ENCODE measurements around the gene TMEM45A.
A peak's percentile ranks its signal among the peaks of the same experiment; 100 is the strongest.

Gene TMEM45A

DNA sequence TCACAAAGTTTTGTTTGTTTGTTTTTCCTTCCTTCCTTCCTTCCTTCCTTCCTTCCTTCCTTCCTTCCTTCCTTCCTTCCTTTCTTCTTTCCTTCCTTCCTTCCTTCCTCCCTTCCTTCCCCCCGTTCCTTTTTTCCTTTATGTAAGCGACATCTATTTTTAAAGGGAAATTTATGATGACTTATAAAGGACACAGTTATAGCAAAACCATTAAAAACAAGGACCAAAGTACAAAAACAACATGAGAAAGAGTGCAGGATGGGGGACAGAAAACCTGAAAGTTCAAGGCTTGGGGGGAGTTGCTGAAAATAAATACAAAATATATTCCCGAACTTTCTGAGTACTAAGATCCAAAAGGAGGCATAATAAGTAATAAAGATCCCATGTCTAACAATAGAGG is 118.8 kb downstream of the TMEM45A start:
- TF ChIP-seq, protein P1, sequence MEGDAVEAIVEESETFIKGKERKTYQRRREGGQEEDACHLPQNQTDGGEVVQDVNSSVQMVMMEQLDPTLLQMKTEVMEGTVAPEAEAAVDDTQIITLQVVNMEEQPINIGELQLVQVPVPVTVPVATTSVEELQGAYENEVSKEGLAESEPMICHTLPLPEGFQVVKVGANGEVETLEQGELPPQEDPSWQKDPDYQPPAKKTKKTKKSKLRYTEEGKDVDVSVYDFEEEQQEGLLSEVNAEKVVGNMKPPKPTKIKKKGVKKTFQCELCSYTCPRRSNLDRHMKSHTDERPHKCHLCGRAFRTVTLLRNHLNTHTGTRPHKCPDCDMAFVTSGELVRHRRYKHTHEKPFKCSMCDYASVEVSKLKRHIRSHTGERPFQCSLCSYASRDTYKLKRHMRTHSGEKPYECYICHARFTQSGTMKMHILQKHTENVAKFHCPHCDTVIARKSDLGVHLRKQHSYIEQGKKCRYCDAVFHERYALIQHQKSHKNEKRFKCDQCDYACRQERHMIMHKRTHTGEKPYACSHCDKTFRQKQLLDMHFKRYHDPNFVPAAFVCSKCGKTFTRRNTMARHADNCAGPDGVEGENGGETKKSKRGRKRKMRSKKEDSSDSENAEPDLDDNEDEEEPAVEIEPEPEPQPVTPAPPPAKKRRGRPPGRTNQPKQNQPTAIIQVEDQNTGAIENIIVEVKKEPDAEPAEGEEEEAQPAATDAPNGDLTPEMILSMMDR (IDR thresholded peaks at IDR 0.05; ENCODE audit: low read depth, low read length) = no peak
- no peak for TF ChIP-seq EZH2phosphoT487 (IDR thresholded peaks at IDR 0.05; ENCODE audit: low read depth)
- no peaks in the 10 kb centered on the region for H3K79me2 ChIP-seq (ENCODE audit: low read length)
- H3K36me3 ChIP-seq (replicated peaks; ENCODE audit: low read depth, low read length) = no peaks in the 10 kb centered on the region
- no peaks in the 10 kb centered on the region for H4K20me1 ChIP-seq (ENCODE audit: insufficient read depth, low read length)
- H3K27me3 ChIP-seq (ENCODE audit: low read depth, low read length) = no peaks in the 10 kb centered on the region
- no peak overlapping the region for H3K27ac ChIP-seq (ENCODE audit: low read length)
- H3K4me1 ChIP-seq (ENCODE audit: low read length) = peaks cover 39% of the 10 kb centered on the region
- H3K9ac ChIP-seq (ENCODE audit: low read length) = no peak overlapping the region
- 0 out of 2 replicates have a peak overlapping the region, but pooled peaks have one; percentile 0 for H2AFZ ChIP-seq (ENCODE audit: low read depth, low read length)
- no peak overlapping the region for H3K4me2 ChIP-seq (ENCODE audit: low read length)
- no peaks in the 10 kb centered on the region for H3K9me3 ChIP-seq (ENCODE audit: insufficient read depth, low read length)
- H3K4me3 ChIP-seq (ENCODE audit: low read length) = no peak overlapping the region

DNA sequence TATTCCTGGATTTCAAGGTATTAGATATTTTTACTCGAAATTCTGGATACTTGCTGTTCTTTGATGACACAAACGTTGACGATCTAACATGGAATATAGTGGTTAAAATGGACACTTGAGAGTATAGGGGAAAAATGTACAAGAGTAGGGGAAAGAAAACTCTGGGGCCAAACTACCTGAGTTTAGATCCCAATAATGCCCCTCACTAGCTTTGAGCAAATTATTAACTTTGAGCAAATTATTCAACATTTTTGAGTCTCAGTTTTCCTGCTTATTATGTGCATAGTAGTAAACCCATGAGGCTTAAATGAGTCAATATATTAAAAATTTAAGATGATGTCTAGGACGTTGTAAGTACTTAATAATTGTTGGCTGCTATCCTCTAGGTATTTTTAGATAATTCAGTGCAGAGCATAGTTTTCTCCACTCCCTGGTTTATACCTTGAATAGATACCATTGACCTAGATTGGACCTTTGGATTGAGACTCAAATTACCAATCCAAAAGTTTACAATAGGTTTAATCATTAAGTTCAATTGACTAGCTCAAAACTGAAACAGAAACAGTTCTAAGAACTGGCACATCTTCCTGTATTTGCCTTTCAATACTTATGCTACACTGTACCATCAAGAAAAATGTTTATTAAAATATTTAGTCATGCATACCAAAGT is 121.4 kb downstream of the TMEM45A start:
- Histone ChIP-seq H3K4me2 (ENCODE audit: low read length) (peak overlapping the region; percentile 68), H3K36me3 (replicated peaks; ENCODE audit: low read depth, low read length) (no peaks in the 10 kb centered on the region), H4K20me1 (ENCODE audit: insufficient read depth, low read length) (no peaks in the 10 kb centered on the region), H3K27me3 (ENCODE audit: low read depth, low read length) (no peaks in the 10 kb centered on the region), H3K9ac (ENCODE audit: low read length) (0 out of 2 replicates have a peak overlapping the region, but pooled peaks have one; percentile 13), H3K27ac (ENCODE audit: low read length) (no peak overlapping the region), H3K9me3 (ENCODE audit: insufficient read depth, low read length) (no peaks in the 10 kb centered on the region), H3K4me1 (ENCODE audit: low read length) (peaks cover 19% of the 10 kb centered on the region), H2AFZ (ENCODE audit: low read depth, low read length) (peak overlapping the region; percentile 87), H3K4me3 (ENCODE audit: low read length) (peak overlapping the region; percentile 33), H3K79me2 (ENCODE audit: low read length) (no peaks in the 10 kb centered on the region)
- TF ChIP-seq EZH2phosphoT487 (IDR thresholded peaks at IDR 0.05; ENCODE audit: low read depth) = no peak
- TF ChIP-seq, protein P1 (IDR thresholded peaks at IDR 0.05; ENCODE audit: low read depth, low read length) = no peak

DNA sequence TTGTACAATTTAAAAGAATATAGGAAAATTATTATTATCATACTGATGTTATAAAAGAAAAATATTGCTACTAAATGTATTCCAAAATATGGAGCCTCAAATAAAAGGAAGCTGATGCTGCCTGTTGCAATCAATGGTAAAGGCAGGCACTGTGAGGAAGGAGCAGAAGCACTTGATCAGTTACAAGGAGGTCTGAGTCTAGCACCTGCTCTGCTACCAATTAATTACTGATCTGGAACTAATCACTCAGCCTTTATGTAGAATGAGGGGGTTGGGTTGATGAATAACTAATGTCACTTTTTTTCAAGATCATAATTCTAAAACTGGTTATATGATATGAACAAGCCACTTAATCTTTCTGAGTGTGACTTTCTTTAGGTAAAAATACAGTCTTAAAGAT is 122.5 kb downstream of the TMEM45A start:
- H3K9me3 ChIP-seq (ENCODE audit: insufficient read depth, low read length) = no peaks in the 10 kb centered on the region
- no peak for TF ChIP-seq EZH2phosphoT487 (IDR thresholded peaks at IDR 0.05; ENCODE audit: low read depth)
- TF ChIP-seq, protein P1 (IDR thresholded peaks at IDR 0.05; ENCODE audit: low read depth, low read length) = no peak
- no peak overlapping the region for H3K9ac ChIP-seq (ENCODE audit: low read length)
- no peak overlapping the region for H2AFZ ChIP-seq (ENCODE audit: low read depth, low read length)
- H3K4me3 ChIP-seq (ENCODE audit: low read length) = no peak overlapping the region
- no peak overlapping the region; the same call in 1 of the 2 replicates for H3K4me2 ChIP-seq (ENCODE audit: low read length)
- no peak overlapping the region for H3K27ac ChIP-seq (ENCODE audit: low read length)
- H3K79me2 ChIP-seq (ENCODE audit: low read length) = no peaks in the 10 kb centered on the region
- H3K4me1 ChIP-seq (ENCODE audit: low read length) = peaks cover 19% of the 10 kb centered on the region
- no peaks in the 10 kb centered on the region for H3K36me3 ChIP-seq (replicated peaks; ENCODE audit: low read depth, low read length)
- H3K27me3 ChIP-seq (ENCODE audit: low read depth, low read length) = no peaks in the 10 kb centered on the region
- H4K20me1 ChIP-seq (ENCODE audit: insufficient read depth, low read length) = no peaks in the 10 kb centered on the region

DNA sequence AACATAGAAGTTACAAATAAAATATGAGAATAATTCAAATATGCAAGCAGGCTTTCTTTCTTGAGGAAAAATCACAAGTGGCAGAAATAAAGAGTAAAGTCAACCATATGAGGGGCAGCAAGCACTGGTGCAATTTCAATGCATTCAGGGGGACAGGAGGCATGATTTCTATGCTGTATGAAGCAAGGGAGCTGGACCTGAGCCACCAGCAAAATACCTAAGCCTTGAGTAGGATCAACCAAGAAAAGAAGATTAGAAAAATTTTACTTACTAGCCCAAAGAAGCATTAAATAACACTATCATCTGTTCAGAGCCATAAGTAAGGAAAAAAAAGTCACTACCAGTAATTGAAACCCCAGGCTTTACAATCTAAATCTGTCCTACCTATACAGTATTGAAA is 123.3 kb downstream of the TMEM45A start:
- Histone ChIP-seq H3K4me3 (ENCODE audit: low read length) (no peak overlapping the region), H3K4me2 (ENCODE audit: low read length) (no peak overlapping the region), H4K20me1 (ENCODE audit: insufficient read depth, low read length) (no peaks in the 10 kb centered on the region), H3K4me1 (ENCODE audit: low read length) (peaks cover 19% of the 10 kb centered on the region), H3K27me3 (ENCODE audit: low read depth, low read length) (no peaks in the 10 kb centered on the region), H2AFZ (ENCODE audit: low read depth, low read length) (no peak overlapping the region), H3K9ac (ENCODE audit: low read length) (no peak overlapping the region), H3K79me2 (ENCODE audit: low read length) (no peaks in the 10 kb centered on the region), H3K27ac (ENCODE audit: low read length) (no peak overlapping the region), H3K36me3 (replicated peaks; ENCODE audit: low read depth, low read length) (no peaks in the 10 kb centered on the region), H3K9me3 (ENCODE audit: insufficient read depth, low read length) (no peaks in the 10 kb centered on the region)
- TF ChIP-seq, protein P1 (IDR thresholded peaks at IDR 0.05; ENCODE audit: low read depth, low read length) = no peak
- no peak for TF ChIP-seq EZH2phosphoT487 (IDR thresholded peaks at IDR 0.05; ENCODE audit: low read depth)

Measured in OCI-LY3 (cell line).